D341Med (cell line): ENCODE measurements around the gene FAM32A.

Experiments
- DNase-seq: peaks from one replicate; pipeline ENCODE4 v3.0.0; 2012; ENCODE audit warnings: low spot score

The FAM32A gene

GRCh38 chr19:16185123-16185767, at the start of gene FAM32A:
Gene FAM32A, plus strand, starts transcription at chr19:16185410. Its CDS starts 33 bp downstream, at chr19:16185443.
- peak; percentile 98 for DNase-seq

GRCh38 chr19:16135430-16136127, 49.6 kb upstream of the FAM32A start:
- DNase-seq, result no peak

DNA sequence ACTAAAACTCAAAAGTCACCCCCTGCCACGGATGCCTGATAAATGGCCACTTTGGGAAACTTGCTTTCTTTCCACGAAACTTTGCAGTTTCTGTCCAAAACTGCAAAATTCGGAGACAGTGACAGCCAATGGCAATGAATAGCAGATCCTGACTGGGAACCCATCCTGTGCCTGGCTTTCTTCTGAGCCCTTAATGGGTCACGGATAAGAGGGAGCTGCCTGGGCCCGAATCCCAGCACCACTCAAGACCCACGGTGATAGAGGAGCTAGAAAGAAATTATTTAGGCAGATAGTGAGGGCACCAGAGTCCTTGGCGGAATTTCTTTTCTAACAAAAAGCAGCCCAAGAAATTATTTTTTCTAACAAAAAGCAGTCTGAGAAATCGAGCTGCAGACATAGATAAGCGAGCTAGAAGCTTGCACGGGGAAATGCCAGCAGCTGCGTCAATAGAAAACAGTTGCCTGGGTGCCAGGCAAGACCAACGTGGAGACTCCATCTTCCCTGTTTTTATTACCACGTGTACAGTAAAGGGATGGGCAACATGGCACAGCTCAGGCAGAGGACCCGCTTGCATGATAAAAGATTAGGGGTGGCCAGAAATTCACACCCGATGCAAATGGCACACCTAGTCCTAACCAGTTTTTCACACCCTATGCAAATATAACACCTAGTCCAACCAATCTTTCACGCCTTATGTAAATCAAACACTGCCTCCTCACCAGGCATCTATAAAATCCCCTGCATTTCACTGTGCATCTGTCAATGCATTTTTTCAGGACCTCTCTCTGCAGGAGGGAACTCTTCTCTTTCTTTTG, 48.8 kb upstream of the FAM32A start:
- no peak for DNase-seq

DNA sequence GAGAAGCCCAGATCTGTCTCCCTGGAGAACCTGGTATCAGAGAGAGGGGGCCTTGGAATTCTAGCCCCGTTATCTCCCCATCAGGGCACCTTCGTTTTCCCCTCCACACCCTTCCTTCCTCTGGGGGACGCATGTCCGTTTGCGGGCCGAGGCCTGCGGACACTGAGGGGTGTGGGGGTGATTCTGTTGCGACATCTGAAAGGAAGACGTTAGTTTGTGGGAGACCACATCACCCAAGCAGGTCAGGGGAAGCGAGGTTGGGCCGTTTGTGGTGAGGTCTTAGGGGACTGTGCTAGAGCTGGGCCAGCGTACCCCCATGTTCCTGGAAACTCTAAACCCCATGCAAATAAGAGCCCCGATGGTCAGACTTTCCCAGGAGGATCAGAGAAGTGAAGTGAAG, 45.5 kb upstream of the FAM32A start:
- no peak for DNase-seq

DNA sequence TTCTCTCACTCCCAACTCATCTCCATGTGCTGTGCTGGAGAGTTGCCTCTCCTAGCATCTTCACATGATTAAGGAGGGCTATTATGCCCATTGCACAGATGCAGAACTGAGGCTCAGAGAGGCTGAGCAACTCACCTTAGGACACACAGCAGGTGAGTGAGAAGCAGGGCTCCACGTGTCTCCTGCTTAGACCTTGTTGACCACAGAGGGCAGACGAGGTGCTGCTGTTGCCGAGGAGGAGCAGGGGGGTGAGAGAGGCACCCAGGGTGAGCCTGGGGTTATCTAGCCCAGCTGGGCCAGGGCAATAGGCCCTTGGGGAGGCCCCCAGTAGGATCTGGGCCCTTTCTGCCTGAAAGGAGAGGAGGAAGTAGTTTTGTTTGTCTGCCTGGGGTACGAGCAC, 44.2 kb upstream of the FAM32A start:
- no peak for DNase-seq

DNA sequence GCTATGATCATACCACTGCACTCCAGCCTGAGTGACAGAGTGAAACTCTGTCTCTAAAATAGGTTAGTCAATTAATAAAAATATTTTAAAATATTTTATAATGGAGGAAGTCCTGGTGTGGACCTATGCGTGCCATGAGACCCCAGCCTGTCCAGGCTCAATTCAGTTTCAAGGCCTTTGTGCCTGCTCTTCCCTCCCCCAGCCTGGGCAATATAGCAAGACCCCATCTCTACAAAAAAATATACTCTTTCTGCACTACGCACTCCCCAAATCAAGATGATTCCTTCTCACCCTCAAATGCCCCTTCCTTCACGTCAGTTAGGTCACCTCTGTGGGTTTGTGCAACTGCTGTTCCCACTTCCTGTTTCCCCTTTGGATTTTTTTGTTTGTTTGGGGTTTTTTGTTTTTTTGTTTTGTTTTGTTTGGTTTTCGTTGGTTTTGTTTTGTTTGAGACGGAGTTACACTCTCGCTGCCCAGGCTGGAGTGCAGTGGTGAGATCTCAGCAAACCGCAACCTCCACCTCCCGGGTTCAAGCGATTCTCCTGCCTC, 43.1 kb upstream of the FAM32A start:
- no peak for DNase-seq

GRCh38 chr19:16143399-16144215, 41.6 kb upstream of the FAM32A start, which contains the start of gene HSH2D:
Gene HSH2D, plus strand, starts transcription at chr19:16143685. Its CDS starts 5,066 bp downstream, at chr19:16148751.
- DNase-seq, result no peak

DNA sequence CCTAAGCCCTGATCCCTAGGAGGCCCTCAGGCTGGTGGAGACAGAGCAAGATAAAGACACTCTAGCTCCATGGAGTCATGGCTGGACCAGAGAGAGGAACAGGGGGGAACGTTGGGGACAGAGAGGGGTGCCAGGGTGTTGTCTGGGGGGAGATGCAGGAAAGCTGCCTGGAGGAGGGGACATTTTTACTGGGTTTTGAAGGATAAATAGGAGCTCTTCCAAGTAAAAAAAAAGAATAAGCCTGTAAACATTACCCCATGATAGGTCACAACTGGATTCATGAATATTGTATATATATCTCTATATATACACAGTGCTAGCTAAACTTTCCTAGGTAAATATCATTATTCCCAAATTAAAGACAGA, 41.0 kb upstream of the FAM32A start:
- no peak for DNase-seq

DNA sequence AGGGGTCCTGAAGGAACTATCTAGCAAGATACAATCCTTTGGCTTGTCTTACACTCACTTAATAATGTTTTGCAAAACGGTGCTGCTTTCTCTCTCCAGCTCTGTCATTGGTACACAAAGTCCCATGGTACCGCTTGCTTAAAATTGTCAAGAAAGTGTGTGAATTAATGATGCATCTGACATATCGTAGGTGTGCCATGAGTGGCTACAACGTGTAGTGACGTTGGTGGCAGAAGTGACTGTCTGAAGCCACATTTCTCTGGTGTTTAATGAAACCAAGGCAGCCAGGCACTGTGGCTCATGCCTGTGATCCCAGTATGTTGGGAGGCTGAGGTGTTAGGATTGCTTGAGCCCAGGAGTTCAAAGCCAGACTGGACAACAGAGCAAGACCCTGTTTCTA, 39.1 kb upstream of the FAM32A start:
- no peak for DNase-seq

GRCh38 chr19:16148443-16149229, 36.6 kb upstream of the FAM32A start:
- DNase-seq, result no peak

DNA sequence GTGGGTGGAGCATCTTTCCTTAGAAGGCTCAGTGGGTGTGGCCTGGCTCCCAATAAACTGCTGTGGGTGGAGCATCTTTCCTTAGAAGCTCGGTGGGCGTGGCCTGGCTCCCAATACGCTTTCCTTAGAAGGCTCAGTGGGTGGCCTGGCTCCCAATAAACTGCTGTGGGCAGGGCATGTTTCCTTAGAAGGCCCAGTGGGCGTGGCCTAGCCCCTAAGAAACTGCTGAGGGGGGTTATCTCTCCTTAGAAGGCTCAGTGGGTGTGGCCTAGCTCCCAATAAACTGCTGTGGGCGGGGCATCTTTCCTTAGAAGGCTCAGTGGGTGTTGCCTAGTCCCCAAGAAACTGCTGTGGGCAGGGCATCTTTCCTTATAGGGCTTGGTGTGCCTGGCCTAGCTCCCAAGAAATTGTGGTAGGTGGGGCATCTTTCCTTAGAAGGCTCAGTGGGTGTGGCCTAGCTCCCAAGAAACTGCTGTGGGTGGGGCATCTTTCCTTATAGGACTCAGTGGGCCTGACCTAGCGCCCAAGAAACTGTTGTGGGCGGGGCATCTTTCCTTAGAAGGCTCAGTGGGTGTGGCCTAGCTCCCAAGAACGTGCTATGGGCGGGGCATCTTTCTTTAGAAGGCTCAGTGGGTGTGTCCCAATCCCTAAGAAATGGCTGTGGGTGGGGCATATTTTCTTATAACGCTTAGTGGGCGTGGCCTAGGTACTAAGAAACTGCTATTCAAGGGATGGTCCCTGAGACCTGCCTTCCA, 31.5 kb upstream of the FAM32A start:
- DNase-seq, result no peak

DNA sequence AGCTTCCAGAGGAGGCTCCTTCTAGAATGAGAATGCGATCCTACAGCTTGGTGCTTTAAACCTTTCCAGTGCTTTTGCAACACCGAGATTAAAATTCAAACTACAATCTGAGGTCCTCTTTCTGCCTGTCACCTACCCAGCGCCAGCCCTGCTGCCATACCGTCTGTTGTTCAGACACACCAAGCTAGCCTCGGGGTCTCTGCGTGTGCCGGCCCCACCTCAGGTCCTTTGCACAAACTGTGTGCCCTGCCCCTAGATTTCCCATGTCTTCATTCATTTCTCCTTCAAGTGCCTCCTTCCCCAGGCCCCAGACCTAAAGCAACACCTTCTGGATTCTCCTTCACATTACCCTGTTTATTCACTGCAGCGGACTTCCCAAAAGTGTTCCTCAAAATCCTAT, 30.7 kb upstream of the FAM32A start:
- DNase-seq, result no peak

DNA sequence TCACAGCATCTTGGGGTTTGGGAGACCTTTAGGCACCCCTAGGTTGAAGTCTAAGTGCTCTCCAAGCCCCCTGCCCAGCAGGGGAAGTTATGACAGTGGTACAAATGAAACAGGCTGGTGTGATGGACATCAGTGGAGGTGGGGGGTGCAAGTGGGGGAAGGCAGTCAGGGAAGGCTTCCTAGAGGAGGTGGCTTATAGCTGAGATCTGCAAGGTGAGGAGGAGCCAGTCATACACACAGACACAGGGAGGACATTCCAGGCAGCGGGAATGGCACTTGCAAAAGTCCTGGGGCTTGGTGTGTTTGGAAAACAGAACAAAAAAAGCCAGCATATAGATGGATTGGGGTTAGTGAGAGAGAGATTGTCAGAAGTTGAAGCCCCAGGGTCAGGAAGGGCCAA, 30.1 kb upstream of the FAM32A start:
- DNase-seq, result no peak

- no peak for DNase-seq
These were observed 28.3 kb upstream of the FAM32A start for GRCh38 chr19:16156904-16157303.

GRCh38 chr19:16157601-16158000, 27.6 kb upstream of the FAM32A start:
- DNase-seq, result no peak

DNA sequence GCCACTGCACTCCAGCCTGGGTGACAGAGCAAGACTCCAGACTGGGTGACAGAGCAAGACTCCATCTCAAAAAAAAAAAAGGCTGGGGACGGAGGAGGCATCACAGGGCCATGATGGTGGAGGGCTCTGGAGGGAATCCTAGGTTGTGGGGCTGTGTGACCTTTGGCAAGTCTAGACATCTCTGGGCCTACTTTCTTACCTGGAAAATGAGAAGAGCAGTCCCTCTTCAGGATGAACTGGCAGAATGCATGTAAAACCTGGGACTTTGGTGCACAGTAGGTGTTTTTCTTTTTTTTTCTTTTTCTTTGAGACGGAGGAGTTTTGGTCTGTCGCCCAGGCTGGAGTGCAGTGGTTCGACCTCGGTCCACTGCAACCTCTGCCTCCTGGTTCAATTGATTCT, 25.6 kb upstream of the FAM32A start:
- DNase-seq, result no peak

- no peak for DNase-seq
These were observed 24.7 kb upstream of the FAM32A start for GRCh38 chr19:16160445-16160942.

GRCh38 chr19:16160943-16161560, 24.2 kb upstream of the FAM32A start:
- DNase-seq, result no peak

- DNase-seq, result no peak
These were observed 23.4 kb upstream of the FAM32A start for GRCh38 chr19:16161840-16162239.
